Myometrial cell (primary cell): ENCODE measurements around the gene CTBP1. TPM values are rescaled to one million over a fixed set of nuclear protein-coding genes. Genes with fewer than 3 reads are reported as not detected.

Experiments used
- total RNA-seq: library from RNA; depleted of rRNA; stranded (reverse); fragments of >200 nt; gene quantifications from 2 replicates; pipeline ENCODE4 v1.2.3, GENCODE V29; 2015

The CTBP1 gene
- 175 and 225 TPM in 2 replicates for total RNA-seq

DNA sequence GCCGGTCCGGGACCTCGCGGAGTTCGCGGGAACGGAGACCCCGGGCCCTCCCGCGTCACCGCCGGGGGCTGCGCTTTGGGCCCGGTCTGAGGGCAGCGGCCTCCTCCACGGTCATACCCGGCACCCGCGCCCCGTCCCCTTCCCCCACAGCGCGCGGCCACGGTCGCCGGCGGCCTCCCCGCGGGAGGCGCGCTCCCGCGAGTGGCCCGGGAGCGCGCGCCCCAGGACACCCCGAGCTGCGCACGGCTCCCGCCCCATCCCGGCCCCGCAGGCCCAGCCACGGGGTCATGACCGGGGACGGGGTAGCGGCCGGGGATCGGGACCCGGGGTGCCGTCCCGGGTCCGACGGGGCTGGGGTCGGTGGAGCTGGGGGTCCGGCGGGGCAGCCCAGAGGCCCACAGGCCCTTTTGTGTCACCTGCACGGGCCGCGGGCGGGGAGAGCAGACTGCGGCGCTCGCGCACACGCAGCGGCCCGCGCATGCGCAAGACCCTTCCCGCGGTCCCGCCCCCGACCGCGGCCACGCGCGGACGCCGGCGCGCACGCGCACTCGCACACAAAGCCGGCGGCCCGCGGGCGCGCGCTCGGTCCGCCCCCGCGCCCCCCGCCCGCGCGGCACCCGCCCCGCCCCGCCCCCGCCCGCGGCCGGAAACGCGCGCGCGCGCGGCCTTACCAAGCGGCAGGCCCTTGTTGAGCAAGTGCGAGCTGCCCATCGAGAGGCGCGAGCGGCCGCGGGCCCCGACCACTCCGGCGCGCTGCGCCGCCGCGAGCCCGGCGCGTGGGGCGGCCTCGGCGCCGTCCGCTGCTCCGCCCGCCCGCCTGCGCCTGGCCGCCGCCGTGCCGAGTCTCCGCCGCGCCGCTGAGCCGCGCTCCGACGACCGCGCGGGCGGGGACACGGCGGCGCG, at the start of gene CTBP1:
CTBP1 (minus strand) TSS at position 886 of the 903 bp plus-strand sequence. CDS start 7,799 bp downstream, outside the sequence.

GRCh38 chr4:1289207-1290164, 40.6 kb upstream of the CTBP1 start, which contains the start of gene MAEA:
Gene MAEA, plus strand, starts transcription at chr4:1289891. Its CDS starts 23 bp downstream, at chr4:1289914.

GRCh38 chr4:1172228-1172851, 76.6 kb downstream of the CTBP1 start, which contains the start of gene SPON2:
Gene SPON2, minus strand, starts transcription at chr4:1172583.

Other genes with a start within 250 kb of the CTBP1 start
- 14.4 and 16.7 TPM in 2 replicates for gene FGFRL1, start 237.5 kb downstream of the CTBP1 start, total RNA-seq
- 1.6 TPM in 1 of 2 replicates, not detected in the other for gene RNF212, start 135.6 kb downstream of the CTBP1 start, total RNA-seq
- gene SPON2, start 76.5 kb downstream of the CTBP1 start, total RNA-seq, result 454 and 490 TPM in 2 replicates
- 70.4 and 79.9 TPM in 2 replicates for gene MAEA, start 40.8 kb upstream of the CTBP1 start, total RNA-seq
- 3.2 and 9.5 TPM in 2 replicates for gene UVSSA, start 98.1 kb upstream of the CTBP1 start, total RNA-seq
- gene NKX1-1, start 157.3 kb upstream of the CTBP1 start, total RNA-seq, result not detected in 2 replicates